HUDEP-2 (cell line): ENCODE data around the gene ANK3.

Source experiments
- DNase-seq, 76 experiments: peaks; one replicate each; lab custom pipeline; 2025; ENCODE audit not compliant: unreplicated experiment in 76 of 76; lab: John Stamatoyannopoulos, UW

Gene ANK3

GRCh38 chr10:60189861-60190475, 199.7 kb downstream of the ANK3 start:
- DNase-seq, result no peak

- DNase-seq, result no peak
Measured at GRCh38 chr10:60188548-60188947, 201.1 kb downstream of the ANK3 start.

GRCh38 chr10:60187691-60188090, 202.0 kb downstream of the ANK3 start:
- no peak for DNase-seq

- no peak for DNase-seq
Measured at GRCh38 chr10:60186315-60187071, 203.2 kb downstream of the ANK3 start.

DNA sequence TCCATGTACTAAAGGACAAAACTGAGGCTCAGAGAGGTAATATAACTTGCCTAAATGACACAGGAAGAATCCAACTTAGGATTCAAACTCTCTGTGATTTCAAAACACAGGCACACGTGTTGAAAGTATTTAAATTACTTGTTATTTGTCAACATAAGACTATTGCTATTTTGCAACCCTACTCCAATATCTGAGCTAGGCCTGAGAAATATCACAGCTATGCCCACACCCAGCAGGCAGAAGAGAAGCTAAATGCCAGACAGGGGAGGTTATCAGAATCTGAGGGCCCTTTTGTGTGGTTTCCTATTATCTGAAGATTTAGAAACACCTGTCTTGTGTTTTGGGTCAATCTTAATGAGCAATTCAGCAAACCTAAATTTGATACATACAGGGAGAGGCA, 204.3 kb downstream of the ANK3 start:
- no peak for DNase-seq

GRCh38 chr10:60182691-60183090, 207.0 kb downstream of the ANK3 start:
- DNase-seq, result no peak

- no peak for DNase-seq
Measured at GRCh38 chr10:60176925-60177324, 212.8 kb downstream of the ANK3 start.

DNA sequence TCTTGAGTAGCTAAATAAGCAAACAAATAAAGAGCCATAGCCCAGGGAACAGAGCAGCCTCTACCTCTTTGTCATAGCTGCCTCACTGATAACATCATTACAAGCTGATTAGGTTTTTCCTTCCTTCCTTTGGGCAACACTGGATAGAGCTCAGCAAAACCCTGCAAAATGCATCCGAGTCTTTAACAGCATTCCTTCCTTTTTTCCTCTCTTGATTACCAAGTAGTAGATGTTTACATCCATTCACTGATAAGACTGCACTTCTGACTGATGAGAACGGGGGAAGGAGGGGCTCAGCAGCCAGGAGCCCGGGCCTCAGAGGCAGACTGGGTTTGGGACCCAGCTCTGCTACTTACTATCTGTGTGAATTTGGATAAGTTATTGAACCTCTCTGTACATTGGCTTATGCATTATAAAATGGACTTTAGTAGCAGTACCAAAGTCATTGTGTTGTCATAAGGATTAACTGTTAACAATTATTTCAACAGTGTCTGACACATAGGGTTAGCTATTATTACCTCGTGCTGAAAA, 214.2 kb downstream of the ANK3 start:
- no peak for DNase-seq

GRCh38 chr10:60172363-60172990, 217.2 kb downstream of the ANK3 start:
- no peak for DNase-seq

GRCh38 chr10:60171436-60172013, 218.2 kb downstream of the ANK3 start:
- DNase-seq, result no peak

- no peak for DNase-seq
Measured at GRCh38 chr10:60170250-60170649, 219.4 kb downstream of the ANK3 start.

GRCh38 chr10:60169111-60169510, 220.6 kb downstream of the ANK3 start:
- DNase-seq, result no peak

DNA sequence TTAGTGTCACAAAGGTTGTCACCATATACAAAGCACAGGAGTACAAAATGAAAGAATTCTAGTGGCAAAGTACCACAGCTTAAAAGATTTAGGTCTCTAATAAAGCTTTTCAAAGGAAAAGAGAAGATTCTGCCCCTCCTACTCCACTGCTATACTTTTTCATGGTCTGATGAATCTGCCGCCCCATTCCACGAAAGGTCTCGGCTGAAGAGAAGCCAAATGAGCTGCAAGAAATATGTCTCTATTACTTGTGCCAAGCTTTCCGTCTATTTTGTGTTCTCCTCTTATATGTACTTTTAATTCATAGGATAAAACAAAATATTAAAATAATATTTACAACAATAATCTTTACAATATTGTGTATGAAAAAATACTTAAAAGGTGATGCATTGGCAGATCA, 222.6 kb downstream of the ANK3 start:
- no peak for DNase-seq

DNA sequence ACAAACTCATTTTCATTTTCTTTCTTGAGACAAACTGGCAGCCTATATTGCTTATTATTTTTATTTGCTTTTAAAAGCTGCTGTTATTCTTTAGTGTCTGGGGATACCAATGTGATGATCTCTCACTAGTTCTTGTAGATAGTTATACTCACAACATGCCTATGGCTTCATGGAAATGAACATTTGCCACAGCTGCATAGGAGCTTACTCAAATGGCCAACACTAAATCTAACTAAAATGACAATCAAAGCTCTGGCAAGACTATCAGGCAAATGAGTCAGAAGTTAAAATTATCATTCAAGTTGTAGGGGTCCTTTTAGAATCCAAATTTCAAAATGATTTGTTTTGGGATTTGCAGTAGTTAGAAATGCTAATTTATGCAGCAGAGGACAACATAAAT, 225.9 kb downstream of the ANK3 start:
- DNase-seq, result no peak

- DNase-seq, result no peak
Measured at GRCh38 chr10:60162631-60163030, 227.0 kb downstream of the ANK3 start.

DNA sequence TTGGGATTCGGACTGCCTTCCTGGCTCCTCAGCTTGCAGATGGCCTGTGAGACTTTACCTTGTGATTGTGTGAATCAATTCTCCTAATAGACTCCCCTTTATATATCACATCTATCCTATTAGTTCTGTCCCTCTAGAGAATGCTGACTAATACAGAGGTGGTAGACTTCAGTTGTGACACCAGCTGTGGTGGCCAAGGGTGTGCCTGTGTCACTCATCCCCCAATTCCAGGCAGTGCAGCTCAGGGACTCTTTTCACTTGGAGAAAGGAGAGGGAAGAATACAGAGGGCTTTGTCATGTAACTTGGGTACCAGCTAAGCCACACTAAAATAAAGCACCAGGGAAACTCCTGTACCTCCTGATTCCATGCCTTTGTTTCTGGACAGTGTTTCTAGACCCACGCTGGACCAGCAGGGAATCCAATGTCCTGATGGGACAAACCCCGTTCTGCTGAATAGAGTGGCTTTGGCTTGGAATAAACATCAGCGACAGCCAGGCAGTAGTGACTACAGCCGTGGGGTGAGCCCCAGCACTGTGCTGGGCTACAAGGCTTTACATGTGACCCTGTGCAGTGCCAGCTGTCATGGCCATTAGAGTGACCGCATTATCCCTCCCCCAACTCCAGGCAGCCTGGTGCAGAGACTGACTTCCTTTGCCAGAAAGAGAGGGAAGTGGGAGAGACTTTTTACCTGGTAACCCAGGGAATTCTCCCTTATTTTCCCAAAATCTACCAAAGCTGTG, 233.6 kb downstream of the ANK3 start:
- DNase-seq, result no peak

GRCh38 chr10:60155099-60155877, 234.4 kb downstream of the ANK3 start:
- DNase-seq, result no peak

GRCh38 chr10:60149003-60149402, 240.7 kb downstream of the ANK3 start:
- DNase-seq, result no peak

DNA sequence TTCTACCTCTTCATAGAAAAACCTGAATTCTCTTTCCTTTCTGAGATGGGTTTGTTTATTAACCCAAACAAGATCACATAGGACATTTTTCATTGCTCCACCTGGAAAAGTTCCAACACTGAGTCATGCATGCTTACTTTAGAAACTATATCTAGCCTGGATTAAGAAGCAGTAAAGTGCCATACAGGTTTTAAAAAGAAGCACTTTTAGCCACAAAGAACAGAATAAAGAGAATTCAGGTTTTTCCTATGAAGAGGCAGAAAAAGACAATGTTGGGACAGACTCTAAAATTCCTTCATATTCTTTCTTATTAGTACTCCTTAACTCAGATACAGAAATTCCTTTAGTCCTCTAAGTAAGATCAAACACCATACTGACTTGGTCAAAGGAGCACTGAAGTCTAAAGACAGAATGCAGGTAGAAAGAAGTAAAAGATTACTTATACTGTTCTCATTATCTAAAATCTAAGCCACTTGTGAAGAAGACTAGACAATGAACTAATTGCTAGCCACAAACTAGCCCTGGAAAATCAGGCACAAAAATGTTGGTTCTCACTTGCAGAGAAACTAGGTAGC, 241.3 kb downstream of the ANK3 start:
- no peak for DNase-seq
